HG03469 (cell line): Measurements from ENCODE around the gene CPPED1.

Source experiments
- ATAC-seq: cut with Tn5 transposase; IDR thresholded peaks from one replicate; pipeline ENCODE4 v1.9.1; 2021; ENCODE audit warnings: mild to moderate bottlenecking, moderate library complexity, moderate number of reproducible peaks; ENCODE audit not compliant: unreplicated experiment

CPPED1 gene

DNA sequence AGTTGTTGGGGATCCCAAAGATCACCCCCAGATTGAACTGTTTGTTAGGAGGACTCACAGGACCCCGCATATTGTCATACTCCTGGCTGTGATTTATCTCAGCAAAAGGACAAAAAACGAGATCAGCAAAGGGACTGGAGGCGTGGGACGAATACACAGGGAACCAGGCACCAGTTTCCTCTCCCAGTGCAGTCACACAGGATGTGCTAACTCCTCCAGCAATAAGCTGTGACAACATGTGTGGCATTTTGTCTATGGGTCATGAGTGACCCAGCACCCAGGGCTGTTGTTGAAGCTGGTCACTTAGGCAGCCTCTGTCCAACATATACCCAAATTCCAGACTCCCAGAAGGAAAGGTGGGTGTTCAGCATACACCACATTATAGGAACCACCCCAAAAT is 60.9 kb downstream of the CPPED1 start:
- no peak for ATAC-seq

DNA sequence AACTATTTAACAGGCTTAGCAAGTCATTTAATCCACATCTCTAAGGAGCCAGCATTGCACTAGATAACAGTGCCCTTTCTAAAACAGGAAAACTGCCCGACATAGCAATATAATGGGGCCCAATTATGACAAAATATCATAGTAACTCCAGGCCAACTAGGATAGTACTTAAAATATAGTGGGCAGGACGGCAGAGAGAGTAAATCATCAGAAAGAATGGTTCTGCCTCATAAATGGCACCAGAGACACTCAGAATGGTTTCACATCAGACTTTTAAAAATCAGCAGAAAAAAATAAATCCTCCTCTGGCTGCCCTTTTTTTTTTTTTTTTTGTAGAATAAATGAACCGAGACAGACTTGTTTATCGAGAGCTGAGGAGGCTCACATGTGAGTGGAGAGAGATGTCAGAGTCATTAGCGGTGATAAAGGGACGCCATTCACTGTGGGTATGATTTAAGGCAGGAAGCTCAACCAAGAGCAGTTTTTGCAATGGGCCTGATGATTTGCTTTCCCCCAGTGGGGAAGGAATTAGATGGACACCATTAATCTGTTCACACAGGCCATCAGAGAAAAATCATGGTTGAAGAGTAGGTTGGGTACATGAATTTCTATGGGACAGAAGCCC is 62.6 kb downstream of the CPPED1 start:
- no peak for ATAC-seq

DNA sequence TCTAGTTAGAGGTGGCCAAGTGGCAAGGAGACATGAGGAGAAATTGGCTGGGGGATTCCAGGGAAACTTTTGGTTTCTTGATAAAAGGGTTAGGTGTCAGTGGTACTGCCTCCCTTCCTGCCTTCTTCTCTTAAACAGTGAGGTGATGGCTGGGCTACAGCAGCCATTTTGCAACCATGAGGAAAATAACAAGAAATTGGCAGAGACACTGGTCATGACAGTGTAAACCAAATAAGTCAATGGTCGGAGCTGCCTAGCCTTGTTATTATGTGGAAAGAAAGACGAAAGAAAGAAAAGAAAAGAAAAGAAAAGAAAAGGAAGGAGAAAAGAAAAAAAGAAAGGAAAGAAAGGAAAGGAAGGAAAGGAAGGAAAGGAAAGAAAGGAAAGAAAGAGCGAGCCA is 63.9 kb downstream of the CPPED1 start:
- no peak for ATAC-seq

DNA sequence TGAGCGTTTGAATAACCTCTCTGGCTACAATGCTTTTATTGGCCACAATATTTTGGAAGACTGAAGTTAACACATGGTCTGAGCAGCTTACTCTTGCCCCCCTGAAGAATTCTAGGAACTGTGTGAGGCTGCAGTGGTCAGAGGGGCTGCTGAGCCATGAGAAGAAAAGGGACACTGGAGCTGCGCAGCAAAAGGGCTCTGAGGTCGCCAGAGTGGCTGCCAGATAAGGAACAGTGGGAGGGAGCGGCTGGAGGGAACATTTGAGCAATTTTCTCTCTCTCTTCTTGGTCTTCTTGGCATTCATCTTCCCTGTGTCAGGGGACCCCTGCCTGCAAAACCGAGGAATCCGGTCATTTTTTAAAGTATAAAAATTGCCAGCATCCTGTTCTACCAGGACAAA is 66.1 kb downstream of the CPPED1 start:
- ATAC-seq = no peak

- no peak for ATAC-seq
These were observed 67.9 kb downstream of the CPPED1 start for GRCh38 chr16:12735805-12736204.

GRCh38 chr16:12732600-12732999 is 71.1 kb downstream of the CPPED1 start:
- ATAC-seq = no peak

- no peak for ATAC-seq
These were observed 74.2 kb downstream of the CPPED1 start for GRCh38 chr16:12729448-12729847.

DNA sequence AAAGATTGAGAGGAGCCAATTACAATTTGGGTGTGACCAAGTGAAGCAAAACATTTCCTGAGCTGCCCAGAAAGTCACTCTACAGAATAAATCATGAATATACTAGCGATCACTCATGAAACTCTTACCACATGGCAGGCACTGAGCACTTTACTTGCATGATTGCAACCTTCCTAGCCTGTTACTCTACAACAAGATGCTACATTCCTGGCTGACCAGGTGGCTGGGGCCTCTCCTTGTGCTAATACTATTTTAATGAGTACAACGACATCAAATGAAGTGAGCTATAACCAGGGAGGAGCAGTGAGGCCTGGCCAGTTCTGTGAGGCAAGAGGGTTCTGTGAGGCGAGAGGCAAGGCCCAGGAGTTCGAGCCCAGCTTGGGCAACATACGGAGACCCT is 75.2 kb downstream of the CPPED1 start:
- no peak for ATAC-seq

DNA sequence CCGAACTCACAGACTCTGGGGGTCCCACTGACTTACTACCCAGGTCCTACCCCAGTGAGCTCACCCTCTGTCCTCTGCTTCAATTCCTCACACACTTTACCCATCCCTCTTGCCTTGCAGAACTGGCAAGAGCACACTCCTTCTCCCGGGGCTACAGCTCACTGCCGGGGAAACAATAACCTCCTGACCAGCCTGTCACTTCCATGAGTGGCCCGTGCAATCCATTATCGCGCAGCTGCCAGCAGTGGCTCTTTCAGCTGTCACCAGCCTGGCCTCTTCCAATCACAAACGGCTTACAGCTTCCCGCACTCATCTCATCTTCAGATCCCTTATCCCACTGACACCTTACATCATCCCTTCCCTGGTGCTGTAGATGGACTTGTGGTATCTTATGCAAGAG is 79.5 kb downstream of the CPPED1 start:
- ATAC-seq = no peak

DNA sequence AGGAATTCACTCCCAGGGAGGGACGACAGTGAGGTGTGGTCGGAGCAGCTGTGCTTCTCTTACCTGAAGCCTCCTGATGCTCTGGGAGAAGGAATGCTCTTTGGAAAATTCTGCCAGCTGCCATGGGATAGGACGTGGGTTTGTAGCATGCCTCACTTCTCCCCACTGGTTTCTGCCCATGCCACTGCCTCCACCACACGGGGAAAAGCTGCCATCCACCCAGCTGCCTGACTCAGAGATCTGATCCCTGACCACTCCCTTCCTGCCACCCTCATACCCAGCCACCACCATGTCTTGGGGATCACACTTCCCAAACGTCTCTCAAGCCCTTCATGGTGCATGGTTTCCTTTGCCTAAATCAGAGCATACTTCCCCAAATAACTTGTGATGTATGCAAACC is 80.0 kb downstream of the CPPED1 start:
- no peak for ATAC-seq

- ATAC-seq = no peak
These were observed 81.8 kb downstream of the CPPED1 start for GRCh38 chr16:12721841-12722421.

DNA sequence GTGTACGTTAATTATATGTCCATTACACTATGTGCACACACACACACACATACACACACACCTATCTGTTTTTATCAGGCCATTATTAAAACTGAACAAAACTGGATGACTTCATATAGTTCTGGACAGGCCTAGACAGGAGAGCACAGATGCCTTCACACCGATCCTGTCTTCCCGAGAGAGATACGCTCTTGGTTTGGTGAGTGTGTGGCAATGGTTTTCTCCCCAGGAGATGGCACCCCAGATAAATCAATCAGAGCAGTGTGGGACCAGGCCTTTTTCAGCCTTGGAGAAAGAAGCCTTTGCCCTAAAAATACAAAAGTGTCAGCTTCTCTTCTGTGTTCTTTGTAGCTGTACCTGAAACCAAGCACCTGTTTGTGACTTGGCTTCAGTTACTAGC is 83.7 kb downstream of the CPPED1 start:
- no peak for ATAC-seq

DNA sequence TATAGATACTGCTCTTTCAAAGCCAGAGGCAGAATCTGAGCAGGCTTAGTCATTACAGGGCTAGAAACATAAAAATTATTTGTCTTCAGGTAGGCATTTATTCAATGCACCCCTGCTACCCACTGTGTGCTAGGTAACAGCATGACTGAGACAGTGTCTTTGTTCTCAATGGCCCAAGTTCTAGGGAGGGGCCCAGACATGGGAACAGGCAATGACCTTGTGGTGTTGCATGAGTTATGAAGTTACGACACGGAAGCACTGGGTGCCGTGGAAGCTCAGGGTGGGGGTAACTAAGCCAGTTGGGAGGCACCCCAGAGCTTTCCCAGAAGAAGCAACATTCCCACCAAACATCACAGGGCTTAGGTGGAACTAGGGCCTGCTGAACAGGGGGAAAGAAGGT is 87.0 kb downstream of the CPPED1 start:
- no peak for ATAC-seq

- ATAC-seq = no peak
These were observed 93.9 kb downstream of the CPPED1 start for GRCh38 chr16:12709807-12710206.

- ATAC-seq = no peak
These were observed 95.4 kb downstream of the CPPED1 start for GRCh38 chr16:12708266-12708665.

DNA sequence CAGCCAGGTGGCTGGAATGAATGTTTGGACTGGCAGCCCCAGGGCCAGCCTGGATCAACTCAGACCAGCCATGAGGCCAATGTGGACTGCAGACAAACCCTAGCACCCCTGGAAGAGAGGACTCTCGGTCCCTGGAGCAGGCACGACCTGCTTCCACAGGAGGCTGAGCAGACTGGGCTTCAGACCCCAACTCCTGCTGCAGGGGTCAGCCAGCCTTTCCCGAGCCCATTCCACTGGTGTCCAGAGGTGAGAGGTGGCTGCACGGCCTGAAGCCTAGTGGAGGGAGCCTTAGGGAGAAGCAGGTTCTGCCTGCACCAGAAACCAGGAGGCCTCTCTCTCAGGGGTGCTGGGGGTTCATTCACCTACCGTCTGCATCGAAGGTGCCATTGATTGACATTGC is 97.1 kb downstream of the CPPED1 start:
- ATAC-seq = no peak

DNA sequence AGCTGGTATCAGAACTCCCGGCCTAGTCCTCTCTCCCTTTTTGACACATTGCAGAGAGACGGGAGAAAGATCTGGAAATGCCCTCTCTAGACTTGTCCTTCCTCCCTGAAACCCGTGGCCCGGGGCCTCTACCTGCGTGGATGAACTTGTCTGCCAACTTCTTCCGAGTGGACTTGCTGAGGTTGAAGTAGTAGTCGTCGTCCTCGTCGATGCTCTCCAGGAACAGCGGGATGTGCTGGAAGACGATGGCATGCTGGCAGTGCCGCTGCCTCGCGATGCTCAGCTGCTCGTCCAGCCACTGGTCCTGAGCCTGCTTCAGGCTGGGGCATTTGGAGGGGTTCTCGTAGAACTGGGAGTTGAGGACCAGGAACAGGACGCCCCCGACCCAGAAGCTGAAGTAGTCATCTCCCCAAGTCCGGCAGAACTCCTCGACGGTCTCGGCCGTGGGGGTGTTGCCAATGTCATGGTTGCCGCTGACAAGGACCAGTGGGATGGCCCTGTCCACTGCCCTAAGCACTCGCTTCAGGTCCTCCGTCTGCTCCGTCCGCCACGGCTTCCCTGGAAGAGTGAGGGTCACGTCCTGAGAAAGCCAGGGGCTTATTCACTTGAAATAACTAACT is 99.1 kb downstream of the CPPED1 start:
- no peak for ATAC-seq

DNA sequence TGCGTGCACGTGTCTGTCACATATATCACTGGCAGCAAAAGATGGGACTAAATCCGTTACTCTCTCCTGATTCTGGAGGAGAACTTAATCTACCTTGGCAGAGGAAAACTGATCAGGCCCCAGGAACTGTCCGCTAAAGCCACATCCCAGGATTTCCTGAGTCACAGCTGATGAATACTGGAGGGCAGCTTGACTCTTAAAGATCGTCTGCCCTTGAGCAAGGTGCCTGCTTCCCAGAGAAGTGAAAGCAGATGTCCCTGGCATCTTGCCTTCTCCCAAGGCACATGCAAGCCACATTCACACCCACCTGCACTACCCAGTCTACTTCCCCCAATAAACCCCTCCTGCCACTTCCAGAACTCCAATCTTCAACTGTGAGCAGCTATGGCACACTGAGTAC is 99.8 kb downstream of the CPPED1 start:
- ATAC-seq = no peak

GRCh38 chr16:12700161-12700560 is 103.5 kb downstream of the CPPED1 start:
- ATAC-seq = no peak

- ATAC-seq = no peak
These were observed 104.5 kb downstream of the CPPED1 start for GRCh38 chr16:12699161-12699560.

DNA sequence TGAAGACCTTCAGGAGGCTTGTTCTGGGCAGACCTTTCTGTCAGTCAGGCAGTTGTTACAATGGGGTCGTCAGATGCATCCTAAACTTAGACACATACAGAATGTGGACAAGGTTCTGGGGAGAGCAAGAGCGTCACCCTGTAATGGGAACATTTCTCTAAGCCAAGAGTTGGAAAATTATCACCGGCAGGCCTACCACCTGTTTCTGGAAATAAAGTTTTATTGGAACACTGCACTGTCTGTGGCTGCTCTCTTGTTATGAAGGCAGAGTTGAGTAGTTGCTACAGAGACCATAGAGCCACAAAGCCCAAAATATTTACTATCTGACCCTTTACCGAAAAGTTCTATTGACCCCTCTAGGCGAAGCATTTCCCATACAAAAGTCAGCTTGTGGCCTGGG is 106.2 kb downstream of the CPPED1 start:
- no peak for ATAC-seq

DNA sequence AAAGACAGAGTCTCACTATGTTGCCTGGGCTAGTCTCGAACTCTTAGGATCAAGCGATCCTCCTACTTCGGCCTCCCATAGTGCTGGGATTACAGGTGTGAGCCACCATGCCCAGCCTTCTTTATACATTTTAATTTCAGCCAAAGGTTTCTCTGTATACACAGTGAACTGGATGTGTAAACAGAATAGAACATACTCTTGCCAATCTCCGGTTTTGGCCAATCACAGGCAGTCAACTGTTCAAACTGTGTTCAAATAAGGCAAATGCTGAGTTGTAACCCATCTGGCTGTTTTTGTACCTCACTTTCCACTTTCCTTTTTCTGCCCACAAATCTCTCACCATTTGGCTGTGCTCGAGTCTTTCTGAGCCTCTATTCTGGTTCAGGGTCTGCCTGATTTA is 108.2 kb downstream of the CPPED1 start:
- ATAC-seq = no peak

DNA sequence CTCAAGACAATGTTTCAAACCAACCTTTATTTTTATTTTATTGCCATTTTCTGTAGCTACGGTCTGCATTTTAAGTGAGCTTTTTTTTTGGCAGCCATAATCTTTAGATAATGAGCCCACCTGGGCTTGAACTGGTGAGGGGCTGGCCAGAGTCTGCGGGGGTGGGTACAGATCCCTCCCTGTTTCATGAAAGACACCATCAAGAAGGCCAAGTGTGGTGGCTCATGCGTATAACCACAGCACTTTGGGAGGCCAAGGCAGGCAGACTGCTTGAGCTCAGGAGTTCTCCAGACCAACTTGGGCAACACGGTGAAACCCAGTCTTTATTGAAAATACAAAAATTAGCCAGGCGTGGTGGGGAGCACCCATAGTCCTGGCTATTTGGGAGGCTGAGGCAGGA is 113.7 kb downstream of the CPPED1 start:
- ATAC-seq = no peak
